NCI-H2196 (cell line): ENCODE data around the gene MAP4K3.

Experiments
- DNase-seq: peaks from one replicate; lab custom pipeline; 2025; ENCODE audit not compliant: unreplicated experiment; lab: John Stamatoyannopoulos, UW

MAP4K3 gene

GRCh38 chr2:39445934-39446333 lies 8.8 kb upstream of the MAP4K3 start:
- DNase-seq: no peak

GRCh38 chr2:39443009-39443408 lies 5.9 kb upstream of the MAP4K3 start:
- DNase-seq: no peak

- no peak for DNase-seq
These were observed 624 bp upstream of the MAP4K3 start for GRCh38 chr2:39437522-39438296.

GRCh38 chr2:39435741-39436591 lies 1.1 kb downstream of the MAP4K3 start:
- DNase-seq: no peak

GRCh38 chr2:39435234-39435633 lies 1.9 kb downstream of the MAP4K3 start:
- no peak for DNase-seq

- no peak for DNase-seq
These were observed 2.7 kb downstream of the MAP4K3 start for GRCh38 chr2:39434233-39434897.

- no peak for DNase-seq
These were observed 3.4 kb downstream of the MAP4K3 start for GRCh38 chr2:39433586-39434195.

GRCh38 chr2:39432701-39433100 lies 4.4 kb downstream of the MAP4K3 start:
- DNase-seq: no peak

- DNase-seq: peak; percentile 9
These were observed 5.3 kb downstream of the MAP4K3 start for GRCh38 chr2:39431592-39432316.

- DNase-seq: no peak
These were observed 7.3 kb downstream of the MAP4K3 start for GRCh38 chr2:39429746-39430145.

- DNase-seq: no peak
These were observed 12.1 kb downstream of the MAP4K3 start for GRCh38 chr2:39424951-39425350.

GRCh38 chr2:39422700-39423099 lies 14.4 kb downstream of the MAP4K3 start:
- no peak for DNase-seq

GRCh38 chr2:39421354-39421753 lies 15.7 kb downstream of the MAP4K3 start:
- no peak for DNase-seq

GRCh38 chr2:39419282-39420223 lies 17.5 kb downstream of the MAP4K3 start:
- DNase-seq: no peak

- no peak for DNase-seq
These were observed 18.6 kb downstream of the MAP4K3 start for GRCh38 chr2:39418491-39418890.

GRCh38 chr2:39416140-39416539 lies 20.9 kb downstream of the MAP4K3 start:
- peak; percentile 9 for DNase-seq

GRCh38 chr2:39413063-39413737 lies 23.9 kb downstream of the MAP4K3 start:
- DNase-seq: no peak

- no peak for DNase-seq
These were observed 25.7 kb downstream of the MAP4K3 start for GRCh38 chr2:39411181-39411944.
